Right cardiac atrium (tissue), 5 donors: Measurements from ENCODE around the gene BRINP1. TPM values are rescaled to one million over a fixed set of nuclear protein-coding genes. Genes with fewer than 3 reads are reported as not detected.

Experiments
- ATAC-seq, 2 donors: fragments of 200-7000 bp; cut with Tn5 transposase; one replicate each; pipeline versions ENCODE4 v1.8.0 to v1.9.1; 2020; ENCODE audit warnings: moderate library complexity in 2 of 2, mild to moderate bottlenecking in 1 of 2
- DNase-seq, 3 donors: peaks; one replicate each; pipeline ENCODE4 v3.0.0-alpha.2; 2020
- H3K27ac ChIP-seq: one replicate; pipeline ENCODE4 v1.5.1; 2013; ENCODE audit warnings: mild to moderate bottlenecking, low read length, control low read depth, moderate library complexity
- H3K27me3 ChIP-seq: one replicate; pipeline ENCODE4 v1.6.1; 2013; ENCODE audit not compliant: control insufficient read depth, insufficient read depth
- H3K4me1 ChIP-seq: one replicate; pipeline ENCODE4 v1.6.1; 2013; ENCODE audit warnings: low read length; ENCODE audit not compliant: control insufficient read depth, insufficient read depth
- H3K4me3 ChIP-seq: one replicate; pipeline ENCODE4 v1.5.1; 2013; ENCODE audit warnings: low read length, control low read depth
- H3K9me3 ChIP-seq: one replicate; pipeline ENCODE4 v1.6.1; 2013; ENCODE audit warnings: low read length; ENCODE audit not compliant: control insufficient read depth
- WGBS: extraction: QIAGEN DNeasy Blood & Tissue Kit; methylation state at CpG from one replicate; pipeline ENCODE4 v1.1.7; 2013; 5-methylcytosine and 5-hydroxymethylcytosine counted together
- intact Hi-C, 4 donors: fragments of 100-400 bp; cut with DNase I; formaldehyde crosslinking; loops; one replicate each; pipeline versions ENCODE4 v1.11.0 to v1.14.0; 2022 to 2023
- polyA plus RNA-seq: library from polyadenylated mRNA; stranded (reverse); fragments of 200-250 nt; gene quantifications from one replicate; pipeline ENCODE4 v1.2.3, GENCODE V29; 2013
- total RNA-seq, 4 donors: library from RNA; stranded (reverse); fragmentation: NEBNext Ultra II Directional; extraction: Animal tissue kit (Norgen Biotek cat#: 25700); gene quantifications; one replicate each; pipeline ENCODE4 v1.2.1, GENCODE V29; 2021
- donor health status: healthy with polysubstance abuse.
- donor health status: DM: no; HTN: yes; CAD: no.
- donor health status: DM: no; HTN: no; CAD: no.
- donor health status: DM: no; HTN: yes; CAD: no; lungs with severe emphysema.
- donor health status: DM: yes; HTN: yes; CAD: no.

Gene BRINP1
- total and polyA plus RNA-seq, 5 donors, result 0.63 to 1.6 (median 1.1) TPM

- Histone ChIP-seq H3K27me3 (no peaks in the 10 kb centered on the region), H3K4me3 (no peak overlapping the region), H3K27ac (no peak overlapping the region), H3K4me1 (no peaks in the 10 kb centered on the region), H3K9me3 (no peaks in the 10 kb centered on the region)
- DNase-seq (no peak), ATAC-seq (no peak)
- WGBS, result 41% methylated on average over 2 of the region's 2 CpGs
- intact Hi-C loops, result no loop called here
Observed at GRCh38 chr9:119126040-119126439, 243.2 kb downstream of the BRINP1 start.

GRCh38 chr9:119121899-119122298 lies 247.3 kb downstream of the BRINP1 start:
- intact Hi-C loops, result no loop called here
- ATAC-seq, result no peak
- WGBS, result 84% methylated on average over 1 of the region's 1 CpG

GRCh38 chr9:119117409-119117808 lies 251.8 kb downstream of the BRINP1 start:
- no peak for DNase-seq
- no peak overlapping the region for H3K4me3 ChIP-seq
- intact Hi-C loops, result no loop called here
- no peaks in the 10 kb centered on the region for H3K9me3 ChIP-seq
- no peaks in the 10 kb centered on the region for H3K4me1 ChIP-seq
- no peak for ATAC-seq
- no peaks in the 10 kb centered on the region for H3K27me3 ChIP-seq
- H3K27ac ChIP-seq, result no peak overlapping the region

More at GRCh38 chr9:119121899-119122298, 247.3 kb downstream of the BRINP1 start:
- H3K4me3 ChIP-seq, result no peak overlapping the region
- no peaks in the 10 kb centered on the region for H3K4me1 ChIP-seq
- no peak for DNase-seq
- H3K27me3 ChIP-seq, result no peaks in the 10 kb centered on the region
- H3K9me3 ChIP-seq, result no peaks in the 10 kb centered on the region
- no peak overlapping the region for H3K27ac ChIP-seq
